Pulmonary artery endothelial cell (primary cell): ENCODE measurements around the gene EIF4G3. TPM values are rescaled to one million over a fixed set of nuclear protein-coding genes. Genes with fewer than 3 reads are reported as not detected.
"Not testable (repeated sequence)": the region's sequence is repeated elsewhere in the genome, so short reads cannot be mapped to it uniquely, and the experiment has no call there.

Source experiments
- DNase-seq: peaks from one replicate; pipeline ENCODE4 v3.0.0-alpha.2; 2011; ENCODE audit warnings: low read depth, low spot score
- total RNA-seq: library from RNA; depleted of rRNA; stranded (reverse); fragments of >200 nt; gene quantifications from 2 replicates; pipeline ENCODE4 v1.2.3, GENCODE V29; 2014

The EIF4G3 gene
- total RNA-seq, 1 donor from 2014 or later = 30.7 TPM

DNA sequence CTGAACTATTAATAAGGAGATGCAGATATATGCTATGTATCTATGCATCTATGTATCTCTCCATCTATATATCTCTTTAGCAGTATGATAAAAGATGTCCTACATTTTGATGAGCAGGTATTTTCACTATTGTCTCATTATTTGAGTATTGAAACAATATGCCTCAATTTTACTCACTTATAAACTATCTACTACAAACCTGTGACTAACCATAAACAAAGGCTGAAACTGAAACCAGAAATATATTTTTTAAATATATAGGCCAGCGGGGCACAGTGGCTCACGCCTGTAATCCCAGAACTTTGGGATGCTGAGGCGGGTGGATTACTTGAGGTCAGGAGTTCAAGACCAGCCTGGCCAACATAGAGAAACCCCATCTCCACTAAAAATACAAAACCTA lies 22.0 kb downstream of the EIF4G3 start:
- no peak for DNase-seq

DNA sequence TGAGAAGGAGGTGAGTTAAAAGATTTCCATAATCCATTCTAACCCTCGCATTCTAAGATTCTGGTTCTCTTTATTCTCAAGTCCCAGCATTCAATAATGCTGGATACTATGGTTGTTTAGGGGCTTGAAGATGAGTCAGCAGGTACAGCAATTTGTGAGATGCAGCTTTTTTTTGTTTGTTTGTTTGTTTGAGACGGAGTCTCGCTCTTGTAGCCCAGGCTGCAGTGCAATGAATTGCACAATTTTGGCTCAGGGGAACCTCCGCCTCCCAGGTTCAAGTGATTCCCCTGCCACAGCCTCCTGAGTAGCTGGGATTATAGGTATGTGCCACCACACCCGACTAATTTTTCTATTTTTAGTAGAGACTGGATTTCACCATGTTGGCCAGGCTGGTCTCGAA lies 23.3 kb downstream of the EIF4G3 start:
- no peak for DNase-seq

DNA sequence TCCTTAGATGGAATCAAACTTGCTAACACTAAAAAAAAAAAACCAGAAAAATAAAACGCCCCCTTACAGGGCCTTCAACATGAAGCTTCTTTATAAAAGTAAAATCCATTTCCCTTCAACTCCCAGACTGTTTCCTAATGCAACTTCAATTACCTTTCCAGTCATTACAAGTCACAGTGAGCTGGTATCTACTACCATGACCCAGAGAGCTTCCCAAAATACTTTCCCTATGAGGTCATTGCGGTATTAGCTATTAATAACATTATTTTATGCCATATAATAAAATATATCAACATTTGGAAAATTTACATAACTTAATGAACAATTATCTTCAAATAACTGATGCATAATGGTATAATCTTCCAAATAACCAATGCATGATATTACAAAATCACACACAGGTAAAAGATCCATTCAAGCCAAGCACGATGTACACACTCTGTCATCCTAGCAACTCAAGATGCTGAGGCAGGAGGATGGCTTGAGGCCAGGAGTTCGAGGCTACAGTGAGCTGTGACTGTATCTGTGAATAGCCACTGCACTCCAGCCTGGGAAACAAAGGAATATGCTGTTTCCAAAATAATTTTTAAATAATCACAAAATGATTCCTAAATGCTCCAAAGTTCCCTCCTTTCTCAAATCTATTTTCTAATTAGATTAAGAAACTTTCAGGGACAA lies 24.1 kb downstream of the EIF4G3 start:
- no peak for DNase-seq

DNA sequence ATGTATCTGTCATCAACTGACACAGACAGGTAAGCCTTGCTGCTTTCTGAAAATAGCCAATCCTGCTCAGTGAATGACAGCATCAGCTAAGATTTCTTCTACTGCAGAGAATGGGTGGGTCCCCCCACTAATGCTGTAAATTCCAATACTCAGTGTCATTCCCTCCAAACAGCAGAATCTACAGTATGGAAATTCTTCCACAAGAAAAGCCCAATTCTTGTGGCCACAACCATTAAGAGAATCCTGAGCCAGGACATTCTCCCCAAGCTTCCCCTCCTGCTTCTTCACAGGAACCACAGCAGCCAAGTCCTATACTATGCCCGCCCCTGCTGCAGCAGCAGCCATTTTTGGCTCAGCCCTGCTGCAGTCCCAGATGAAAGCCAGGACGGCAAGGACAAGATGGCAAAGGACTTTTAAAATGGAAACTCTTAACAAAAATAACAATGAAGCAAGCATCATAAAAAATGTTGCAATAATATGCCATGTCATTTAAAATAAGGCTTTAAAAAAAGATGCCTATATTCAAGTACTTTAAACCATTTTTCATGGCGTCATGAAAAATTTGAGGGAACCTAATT lies 26.8 kb downstream of the EIF4G3 start:
- DNase-seq = no peak

DNA sequence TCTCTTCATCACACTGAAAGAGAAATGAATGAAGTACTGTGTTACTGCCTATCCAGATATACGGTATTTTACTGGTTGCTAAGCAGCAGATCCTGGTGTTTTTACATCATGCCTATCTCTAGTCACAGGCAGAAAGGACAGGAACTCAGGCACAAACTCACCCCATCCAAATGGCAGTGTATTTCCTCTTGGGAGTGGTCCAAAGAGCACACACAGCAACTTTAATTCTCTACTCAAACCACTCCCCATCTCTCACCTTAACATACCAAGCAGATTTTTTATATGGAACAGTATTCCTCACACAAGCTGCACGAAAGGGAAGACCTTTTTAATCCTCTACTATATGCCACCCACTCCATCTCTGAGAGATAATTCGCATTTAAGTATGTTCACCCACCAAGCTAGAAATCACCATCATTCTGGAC lies 27.3 kb downstream of the EIF4G3 start:
- peak; percentile 78 for DNase-seq

DNA sequence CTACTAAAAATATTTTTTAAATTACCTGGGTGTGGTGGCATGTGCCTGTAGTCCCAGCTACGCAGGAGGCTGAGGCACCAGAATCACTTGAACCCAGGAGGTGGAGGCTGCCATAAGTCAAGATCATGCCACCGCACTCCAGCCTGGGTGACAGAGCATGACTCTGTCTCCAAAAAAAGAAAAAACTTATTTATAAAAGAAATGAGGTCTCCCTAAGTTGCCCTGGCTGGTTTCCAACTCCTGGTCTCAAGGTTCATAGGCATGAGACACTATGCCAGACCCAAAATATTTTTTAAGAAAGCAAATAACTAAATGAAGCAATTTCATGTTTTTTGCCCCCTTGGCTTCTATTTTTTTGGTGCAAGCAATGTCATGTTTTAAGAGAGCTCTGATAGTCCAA lies 32.9 kb downstream of the EIF4G3 start:
- no peak for DNase-seq

DNA sequence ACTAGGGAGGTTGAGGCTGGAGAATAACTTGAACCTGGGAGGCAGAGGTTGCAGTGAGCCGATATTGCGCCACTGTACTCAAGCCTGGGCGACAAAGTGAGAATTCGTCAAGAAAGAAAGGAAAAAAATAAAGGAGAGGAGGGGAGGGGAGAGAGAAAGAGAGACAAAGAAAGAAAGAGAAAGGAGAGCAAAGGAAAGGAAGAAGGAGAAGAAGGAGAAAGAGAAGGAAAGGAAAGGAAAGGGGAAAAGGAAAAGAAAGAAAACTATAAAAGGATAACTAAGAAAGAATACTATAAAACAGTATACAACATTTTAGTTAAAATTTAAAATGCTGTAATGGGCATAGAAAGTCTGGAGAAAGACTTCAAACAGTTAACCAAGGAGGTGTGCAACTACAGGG lies 33.6 kb downstream of the EIF4G3 start:
- DNase-seq = no peak

DNA sequence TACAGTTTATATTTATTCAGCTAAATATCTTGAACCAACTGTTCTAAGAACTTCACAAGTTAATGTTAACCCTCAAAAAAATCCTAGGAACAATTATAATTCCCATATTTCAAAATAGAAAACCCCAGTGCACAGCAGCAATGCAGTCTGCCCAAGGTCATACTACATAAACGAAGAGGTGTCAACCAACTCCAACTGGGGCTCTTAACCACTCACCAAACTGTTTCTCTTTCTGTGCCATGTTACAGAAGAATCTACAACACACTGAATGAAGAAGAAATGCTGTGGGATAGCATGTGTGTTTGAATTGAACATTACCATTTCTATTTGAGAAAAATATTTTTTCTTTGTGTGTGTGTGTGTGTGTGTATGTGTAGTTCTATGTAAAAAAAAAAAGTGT lies 35.7 kb downstream of the EIF4G3 start:
- DNase-seq = no peak

DNA sequence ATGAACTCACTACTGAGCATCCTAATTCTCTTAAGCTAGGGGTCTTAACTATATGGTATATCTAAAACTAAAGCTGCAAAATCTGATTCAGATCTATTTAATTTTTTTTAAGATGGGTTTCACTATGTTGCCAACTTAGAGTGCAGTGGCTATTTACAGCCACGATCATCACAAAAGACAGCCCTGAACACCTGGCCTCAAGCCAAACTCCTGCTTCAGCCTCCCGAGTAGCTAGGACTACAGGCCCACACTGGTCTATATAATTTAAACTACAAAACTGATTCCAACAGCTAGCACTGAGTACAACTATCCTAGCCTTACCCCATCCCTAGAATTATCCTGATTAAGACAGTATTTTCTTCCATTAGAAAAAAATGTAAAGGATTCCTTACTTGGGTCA lies 37.1 kb downstream of the EIF4G3 start:
- DNase-seq = no peak

DNA sequence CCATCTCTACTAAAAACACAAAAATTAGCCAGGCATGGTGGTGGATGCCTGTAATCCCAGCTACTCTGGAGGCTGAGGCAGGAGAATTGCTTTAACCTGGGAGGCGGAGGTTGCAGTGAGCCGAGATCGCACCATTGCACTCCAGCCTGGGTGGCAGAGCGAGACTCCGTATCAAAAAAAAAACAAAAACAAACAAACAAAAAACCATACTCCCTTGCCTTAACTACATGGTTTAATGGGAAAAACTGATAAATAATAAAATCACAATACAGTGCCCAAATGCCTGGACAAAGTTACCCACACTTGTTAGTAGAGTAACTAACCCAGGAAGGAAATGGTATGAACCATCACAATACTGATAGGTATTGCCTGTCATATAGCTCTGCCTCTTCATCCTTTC lies 40.4 kb downstream of the EIF4G3 start:
- DNase-seq = not testable (repeated sequence)

DNA sequence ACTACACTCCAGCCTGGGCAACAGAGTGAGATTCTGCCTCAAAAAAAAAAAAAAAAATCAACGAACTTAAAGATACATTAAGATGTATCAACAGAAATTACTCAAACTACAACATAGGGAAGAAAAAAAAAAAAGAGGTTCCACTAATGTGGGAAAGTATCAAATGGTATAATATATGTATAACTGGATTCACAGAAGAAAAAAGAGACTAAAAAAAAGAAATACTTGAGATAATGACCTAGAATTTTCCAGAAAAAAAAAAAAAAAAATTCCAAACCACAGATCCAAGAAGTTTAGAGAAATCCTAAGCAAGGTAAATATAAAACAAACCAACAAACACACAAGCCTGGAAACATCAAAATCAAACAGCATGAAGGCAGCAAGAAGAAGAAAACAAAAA lies 45.5 kb downstream of the EIF4G3 start:
- no peak for DNase-seq

DNA sequence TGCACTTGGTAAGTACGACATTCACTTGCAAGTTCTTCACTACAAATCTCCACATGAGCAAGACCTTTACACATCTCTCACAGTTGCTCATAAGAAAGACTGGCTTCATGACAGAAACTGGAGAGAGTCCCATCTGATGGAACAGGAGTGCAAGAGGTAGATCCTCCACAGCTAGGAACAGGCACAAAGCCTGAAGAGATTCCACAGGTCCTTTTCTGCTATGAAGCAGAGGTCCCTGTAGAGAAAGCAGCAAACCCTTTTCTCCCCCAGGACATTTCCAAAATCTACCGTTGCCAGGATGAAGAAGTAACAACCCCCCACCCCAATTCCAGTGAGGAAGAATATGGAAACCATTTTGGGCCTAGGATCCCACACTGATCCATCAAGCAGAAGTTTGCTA lies 47.3 kb downstream of the EIF4G3 start:
- DNase-seq = no peak

DNA sequence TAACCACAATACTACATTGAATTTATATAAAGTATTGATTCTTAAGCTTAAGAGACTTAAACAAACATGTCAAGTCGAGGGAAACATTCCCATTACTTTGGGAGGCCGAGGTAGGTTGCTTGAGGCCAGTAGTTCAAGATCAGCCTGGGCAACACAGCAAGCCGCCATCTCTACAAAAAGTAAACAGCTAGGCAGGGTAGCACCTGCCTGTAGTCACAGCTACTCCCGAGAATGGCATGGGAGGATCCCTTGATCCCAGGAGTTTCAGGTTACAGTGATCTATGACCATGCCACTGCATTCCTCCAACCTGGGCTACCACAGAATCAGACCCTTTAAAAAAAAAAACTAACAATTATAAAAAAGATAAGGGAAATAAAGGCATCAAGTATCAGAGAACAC lies 50.4 kb downstream of the EIF4G3 start:
- no peak for DNase-seq

DNA sequence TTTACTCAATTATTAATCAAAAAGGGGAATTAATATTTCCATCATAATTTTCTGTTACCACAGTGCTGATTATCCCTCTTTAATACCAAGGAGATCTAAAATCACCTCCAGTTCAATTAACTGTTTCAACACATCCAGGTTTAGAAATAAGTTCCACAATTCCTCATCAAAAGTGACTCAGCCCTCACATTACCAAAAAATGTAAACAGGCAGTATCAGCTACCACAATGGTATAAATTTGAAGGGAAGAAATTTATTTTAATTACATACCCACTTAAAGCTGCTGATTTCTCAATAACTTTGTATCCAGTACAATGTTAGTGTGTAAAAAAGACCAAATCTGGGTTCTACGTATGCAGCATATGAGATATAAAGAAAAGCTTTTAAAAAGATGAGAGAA lies 51.9 kb downstream of the EIF4G3 start:
- DNase-seq = no peak

DNA sequence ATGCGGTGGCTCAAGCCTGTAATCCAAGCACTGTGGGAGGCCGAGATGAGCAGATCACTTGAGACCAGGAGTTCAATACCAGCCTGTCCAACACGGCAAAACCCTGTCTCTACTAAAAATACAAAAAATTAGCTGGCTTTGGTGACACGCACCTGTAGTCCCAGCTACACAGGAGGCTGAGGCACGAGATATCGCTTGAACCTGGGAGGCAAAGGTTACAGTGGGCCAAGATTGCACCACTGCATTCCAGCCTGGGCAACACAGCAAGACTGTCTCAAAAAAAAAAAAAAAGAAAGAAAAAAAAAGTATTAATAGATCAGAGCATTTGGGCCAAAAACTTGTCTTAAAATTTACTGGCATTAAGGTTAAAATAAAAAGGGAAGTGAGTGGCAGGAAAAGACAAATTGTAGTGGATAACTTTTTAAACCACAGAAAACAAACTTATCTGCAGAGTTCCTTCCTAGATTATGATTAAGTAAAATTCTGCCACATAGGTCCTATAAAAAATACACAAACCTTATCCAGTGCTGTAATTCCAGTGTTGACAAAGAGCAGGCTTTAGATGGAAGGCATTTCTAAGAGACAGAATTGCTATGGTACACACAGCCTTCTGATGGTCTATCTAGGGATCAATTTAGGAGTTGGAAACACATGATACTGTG lies 53.3 kb downstream of the EIF4G3 start:
- DNase-seq = no peak

DNA sequence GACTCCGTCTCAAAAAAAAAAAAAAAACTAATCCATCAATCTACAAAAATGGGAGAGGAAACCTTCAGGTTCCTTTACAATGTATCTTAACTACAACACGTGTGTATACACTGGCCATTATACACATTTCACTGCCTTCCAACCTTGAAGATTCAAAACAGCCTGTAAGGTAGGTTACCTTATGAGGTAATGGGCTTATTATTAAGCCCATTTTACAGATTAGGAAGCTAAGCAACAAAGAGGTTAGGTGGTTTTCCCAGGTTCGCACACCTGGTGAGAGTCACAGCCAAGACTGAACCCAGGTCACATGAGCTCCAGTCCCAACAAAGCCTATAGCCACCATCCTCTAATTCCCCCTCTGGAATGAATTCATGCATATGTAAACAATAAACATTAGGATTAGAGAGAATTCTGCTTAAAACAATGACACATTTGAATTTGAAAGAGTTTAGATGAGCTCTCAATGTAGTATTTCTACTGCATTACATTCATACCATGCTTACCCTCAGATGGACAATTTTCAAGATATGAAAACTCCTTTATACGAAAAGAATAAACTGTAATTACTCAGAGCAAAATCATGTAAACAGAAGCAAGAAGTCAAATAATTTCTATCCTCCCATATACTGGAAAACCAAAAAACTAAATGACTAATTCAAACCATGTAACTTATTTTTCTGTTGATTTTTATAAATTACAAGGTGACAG lies 54.8 kb downstream of the EIF4G3 start:
- no peak for DNase-seq

DNA sequence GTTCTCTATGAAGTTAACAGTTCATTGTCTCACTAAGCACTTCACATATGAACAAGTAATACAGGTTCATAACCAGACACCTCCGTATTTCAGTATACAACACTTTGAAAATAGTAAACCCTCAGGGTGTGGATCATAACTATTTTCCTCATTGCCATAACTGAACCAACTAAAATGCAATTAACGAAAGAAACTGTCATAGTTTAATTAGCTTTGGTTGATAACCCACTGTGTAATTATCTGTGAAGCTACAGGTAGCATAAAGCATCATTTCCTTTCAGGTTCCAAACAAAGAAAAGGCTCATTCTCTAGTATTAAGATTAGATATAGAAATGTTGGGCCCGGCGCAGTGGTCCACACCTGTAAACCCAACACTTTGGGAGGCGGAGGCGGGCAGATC lies 58.5 kb downstream of the EIF4G3 start:
- no peak for DNase-seq

DNA sequence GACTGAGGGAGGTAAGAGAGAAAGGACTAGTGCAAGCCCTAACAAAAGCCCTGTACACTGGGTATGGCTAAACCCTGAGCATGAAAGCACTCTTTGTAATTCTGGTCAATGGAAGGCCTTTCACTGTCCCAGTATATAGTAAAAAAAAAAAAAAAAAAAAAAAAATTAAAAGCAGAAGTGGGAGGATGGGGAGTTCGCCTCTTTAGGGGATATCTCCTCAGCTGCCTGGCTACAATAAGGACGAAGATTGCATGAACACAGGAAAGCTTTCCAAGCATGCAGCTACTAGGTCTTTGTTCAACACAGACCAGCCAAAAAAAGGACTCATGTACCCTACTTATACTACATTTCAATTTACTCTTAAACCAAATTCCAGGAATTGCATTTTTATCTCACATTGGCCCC lies 59.1 kb downstream of the EIF4G3 start:
- no peak for DNase-seq

DNA sequence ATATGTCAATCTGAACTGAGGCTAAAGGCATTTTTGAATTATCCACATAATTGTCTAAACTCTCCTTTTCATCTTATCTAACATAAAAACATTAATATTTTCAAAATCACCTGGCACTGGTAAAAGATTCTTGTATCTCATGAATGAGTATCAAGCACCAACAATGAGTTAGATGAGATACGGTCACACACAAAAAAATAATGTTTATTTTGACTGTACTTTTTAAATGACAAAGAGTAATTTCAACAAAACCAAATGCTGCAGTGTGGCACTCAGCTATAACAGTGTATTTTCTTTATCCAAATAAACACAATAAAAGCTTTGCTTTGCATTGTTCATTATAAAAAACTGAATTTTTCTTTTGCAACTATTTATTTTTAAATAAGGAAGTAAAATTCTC lies 59.5 kb downstream of the EIF4G3 start:
- DNase-seq = no peak

DNA sequence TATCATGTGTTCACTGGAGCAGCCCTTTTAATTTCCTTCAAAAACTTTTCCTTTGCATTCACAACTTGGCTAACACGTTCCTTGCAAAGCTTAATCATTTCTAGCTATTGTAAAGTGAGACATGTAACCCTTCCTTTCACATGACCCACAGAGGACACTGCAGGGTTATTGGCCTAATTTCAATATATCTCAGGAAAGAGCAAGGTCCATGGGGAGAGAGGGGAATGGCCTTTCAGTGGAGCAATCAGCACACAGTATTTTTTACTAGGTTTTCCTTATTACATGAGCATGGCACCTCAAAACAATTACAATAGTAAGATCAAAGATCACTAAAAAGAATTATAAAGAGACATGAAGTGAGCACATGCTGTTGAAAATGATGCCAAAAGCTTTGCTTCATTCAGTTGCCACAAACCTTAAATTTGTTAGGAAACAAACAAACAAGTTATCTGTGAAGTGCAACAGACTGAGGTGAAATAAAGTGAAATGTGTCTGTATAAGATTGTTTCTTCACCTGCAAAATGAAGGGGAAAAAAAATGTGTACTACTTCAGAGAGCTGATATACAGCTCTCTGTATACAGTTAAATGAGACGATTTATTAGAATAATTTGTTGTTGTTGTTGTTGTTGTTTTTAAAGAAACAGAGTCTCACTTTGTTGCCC lies 61.5 kb downstream of the EIF4G3 start:
- DNase-seq = peak; percentile 60

DNA sequence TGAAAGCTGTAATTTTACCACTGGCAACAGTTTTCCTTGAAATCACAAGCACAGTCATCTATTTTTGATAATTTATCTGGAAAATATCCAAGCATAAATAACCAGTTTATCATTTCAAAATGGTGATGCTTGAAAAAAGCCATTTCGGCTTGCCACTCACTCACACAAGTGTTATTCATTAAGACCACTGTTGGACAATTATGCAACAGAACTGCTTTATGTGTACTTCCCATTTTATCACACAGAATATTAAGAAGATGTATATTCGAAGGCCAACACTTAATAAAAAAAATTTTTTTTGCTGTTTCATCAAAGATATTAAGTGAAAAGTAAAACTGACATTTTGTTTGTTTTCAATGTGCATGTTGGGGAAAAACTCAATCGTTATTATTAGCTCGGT lies 62.3 kb downstream of the EIF4G3 start:
- no peak for DNase-seq

DNA sequence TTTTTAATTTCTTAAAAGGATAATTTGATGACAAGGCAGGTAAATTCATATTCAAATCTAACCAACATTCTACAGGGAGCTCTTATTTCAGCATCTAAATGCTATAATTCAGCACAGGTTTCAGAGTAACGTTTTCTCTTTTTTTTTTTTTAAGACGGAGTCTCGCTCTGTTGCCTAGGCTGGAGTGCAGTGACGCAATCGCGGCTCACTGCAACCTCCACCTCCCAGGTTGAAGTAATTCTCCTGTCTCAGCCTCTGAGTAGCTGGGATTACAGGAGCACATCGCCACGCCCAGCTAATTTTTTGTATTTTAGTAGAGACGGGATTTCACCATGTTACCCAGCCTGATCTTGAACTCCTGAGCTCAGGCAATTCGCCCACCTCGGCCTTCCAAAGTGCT lies 66.5 kb downstream of the EIF4G3 start:
- no peak for DNase-seq
